ENCODE measurements around the gene IL36RN. TPM values are rescaled to one million over a fixed set of nuclear protein-coding genes. Genes with fewer than 3 reads are reported as not detected.

IL36RN gene
- total RNA-seq, 1 experiment from 2014 or later: 0.12 TPM

DNA sequence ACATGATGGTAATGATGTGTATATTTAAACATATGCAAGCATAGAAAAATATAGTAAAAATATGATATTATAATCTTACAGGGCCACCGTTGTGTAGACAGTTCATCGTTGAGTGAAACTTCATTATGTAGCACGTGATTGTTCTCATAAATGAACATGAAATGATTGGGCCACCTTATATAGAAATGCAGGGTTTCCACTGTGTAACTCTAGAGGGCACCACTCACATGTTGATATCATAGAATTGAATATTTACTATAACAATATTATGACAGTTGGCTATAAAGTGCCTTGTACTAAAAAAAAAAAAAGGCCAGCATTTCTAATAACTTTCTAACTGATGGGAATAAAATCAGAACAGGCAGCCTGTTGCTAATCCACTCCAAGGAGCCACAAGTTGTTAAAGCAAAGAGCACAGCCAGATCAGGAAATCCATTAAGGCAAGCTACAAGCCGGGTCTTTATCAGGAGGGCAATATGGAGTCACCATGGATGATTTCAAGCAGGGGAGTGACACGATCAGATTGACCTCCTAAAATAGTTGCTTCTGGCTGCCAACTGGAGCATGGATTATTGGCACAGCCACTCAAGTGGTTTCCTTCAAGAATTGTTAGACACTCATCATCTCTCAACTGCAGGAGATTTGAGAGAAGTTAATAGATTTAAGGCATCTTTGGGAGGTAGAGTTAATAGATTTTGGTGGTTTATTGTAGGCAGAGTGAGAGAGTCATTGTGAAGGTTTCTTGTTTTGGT, 25.4 kb downstream of the IL36RN start:
- peak; percentile 38 for DNase-seq
- BruUV-seq (replicated peaks): no TSS peak
- CTCF ChIA-PET: interaction anchor here (0.6 to 0.7 kb wide), 2 partner anchors 149 to 307 kb away, joined by 3 to 5 read pairs; no protein-coding TSS in a partner anchor
- intact Hi-C loops (cut with micrococcal nuclease; ENCODE audit: unreplicated experiment): loop anchor here (2.0 to 5.0 kb wide), 4 partner anchors 34 to 308 kb away; no protein-coding TSS in a partner anchor
- H3K27me3 Mint-ChIP-seq (ENCODE audit: unreplicated experiment): no peaks in the 10 kb centered on the region
- H3K9me3 Mint-ChIP-seq (ENCODE audit: low read depth, unreplicated experiment): no peaks in the 10 kb centered on the region
- peaks cover 29% of the 10 kb centered on the region for H3K4me1 Mint-ChIP-seq (ENCODE audit: low read depth, unreplicated experiment)
- H3K27ac Mint-ChIP-seq (ENCODE audit: unreplicated experiment): no peak overlapping the region
- H3K4me3 Mint-ChIP-seq (ENCODE audit: low read depth, unreplicated experiment): no peak overlapping the region
- TF ChIP-seq CTCF (IDR thresholded peaks at IDR 0.05; ENCODE audit: unreplicated experiment): no peak
- peaks cover 9% of the 10 kb centered on the region for H3K36me3 Mint-ChIP-seq (ENCODE audit: insufficient read depth, unreplicated experiment)

DNA sequence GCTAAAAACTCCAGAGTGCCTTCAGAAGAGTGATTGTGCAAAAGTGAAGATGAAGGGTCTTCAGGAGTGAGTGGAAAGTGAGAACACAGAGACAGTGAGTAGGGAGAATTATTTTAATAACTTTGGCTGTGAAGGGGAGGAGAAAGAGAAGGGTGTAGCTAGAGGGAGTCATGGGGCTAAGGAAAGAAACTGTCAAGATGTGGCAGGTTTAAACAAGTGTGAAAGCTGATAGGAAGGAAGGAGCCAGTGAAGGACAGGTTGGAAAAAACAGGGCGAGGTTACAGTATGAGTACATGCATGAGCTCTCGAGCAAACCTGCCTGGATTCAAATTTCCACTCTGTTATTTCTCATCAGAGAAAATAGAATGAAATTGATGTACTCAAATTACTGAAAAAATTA, 26.5 kb downstream of the IL36RN start:
- CTCF ChIA-PET: no interaction called here
- no TSS peak for BruUV-seq (replicated peaks)
- intact Hi-C loops (cut with micrococcal nuclease; ENCODE audit: unreplicated experiment): loop anchor here (2.0 kb wide), 2 partner anchors 33 to 113 kb away; no protein-coding TSS in a partner anchor
- peaks cover 18% of the 10 kb centered on the region for H3K4me1 Mint-ChIP-seq (ENCODE audit: low read depth, unreplicated experiment)
- no peaks in the 10 kb centered on the region for H3K9me3 Mint-ChIP-seq (ENCODE audit: low read depth, unreplicated experiment)
- no peak for TF ChIP-seq CTCF (IDR thresholded peaks at IDR 0.05; ENCODE audit: unreplicated experiment)
- no peak overlapping the region for H3K4me3 Mint-ChIP-seq (ENCODE audit: low read depth, unreplicated experiment)
- no peak for DNase-seq
- H3K27me3 Mint-ChIP-seq (ENCODE audit: unreplicated experiment): no peaks in the 10 kb centered on the region
- H3K36me3 Mint-ChIP-seq (ENCODE audit: insufficient read depth, unreplicated experiment): peaks cover 2% of the 10 kb centered on the region
- H3K27ac Mint-ChIP-seq (ENCODE audit: unreplicated experiment): no peak overlapping the region

- intact Hi-C loops (cut with micrococcal nuclease; ENCODE audit: unreplicated experiment): no loop called here
- H3K27ac Mint-ChIP-seq (ENCODE audit: unreplicated experiment): no peak overlapping the region
Measured at GRCh38 chr2:113088213-113088992, 29.4 kb downstream of the IL36RN start.

More at GRCh38 chr2:113088213-113088992, 29.4 kb downstream of the IL36RN start:
- H3K4me1 Mint-ChIP-seq (ENCODE audit: low read depth, unreplicated experiment): peaks cover 14% of the 10 kb centered on the region
- H3K4me3 Mint-ChIP-seq (ENCODE audit: low read depth, unreplicated experiment): no peak overlapping the region
- no peak for DNase-seq
- no TSS peak for BruUV-seq (replicated peaks)
- H3K9me3 Mint-ChIP-seq (ENCODE audit: low read depth, unreplicated experiment): no peaks in the 10 kb centered on the region
- H3K27me3 Mint-ChIP-seq (ENCODE audit: unreplicated experiment): no peaks in the 10 kb centered on the region
- no peak for TF ChIP-seq CTCF (IDR thresholded peaks at IDR 0.05; ENCODE audit: unreplicated experiment)
- no peaks in the 10 kb centered on the region for H3K36me3 Mint-ChIP-seq (ENCODE audit: insufficient read depth, unreplicated experiment)
- CTCF ChIA-PET: interaction anchor here (1.2 kb wide), 1 partner anchor 48 kb away, joined by 3 read pairs; no protein-coding TSS in a partner anchor

Data from Calu3 (cell line).